HuH-7 (cell line): Measurements from ENCODE around the gene TENT4B.
A peak's percentile ranks its signal among the peaks of the same experiment; 100 is the strongest.

Experiments used
- DNase-seq: peaks from one replicate; pipeline ENCODE4 v3.0.0; 2011; ENCODE audit warnings: low spot score

The TENT4B gene

DNA sequence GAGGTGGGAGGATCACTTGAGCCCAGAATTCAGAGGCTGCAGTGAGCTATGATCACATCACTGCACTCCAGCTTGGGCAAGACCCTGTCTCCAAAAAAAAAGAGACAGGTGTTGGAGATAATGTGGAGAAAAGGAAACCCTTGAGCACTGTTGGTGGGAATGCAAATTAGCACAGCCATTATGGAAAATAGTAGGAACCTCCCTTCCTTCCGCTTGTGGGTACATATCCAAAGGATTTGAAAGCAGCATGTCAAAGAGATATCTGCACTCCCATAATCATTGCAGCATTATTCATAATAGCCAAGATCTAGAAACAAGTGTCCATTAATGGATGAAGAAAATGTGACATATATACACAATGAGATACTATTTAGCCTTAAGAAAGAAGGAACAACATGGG is 103.5 kb downstream of the TENT4B start:
- no peak for DNase-seq

DNA sequence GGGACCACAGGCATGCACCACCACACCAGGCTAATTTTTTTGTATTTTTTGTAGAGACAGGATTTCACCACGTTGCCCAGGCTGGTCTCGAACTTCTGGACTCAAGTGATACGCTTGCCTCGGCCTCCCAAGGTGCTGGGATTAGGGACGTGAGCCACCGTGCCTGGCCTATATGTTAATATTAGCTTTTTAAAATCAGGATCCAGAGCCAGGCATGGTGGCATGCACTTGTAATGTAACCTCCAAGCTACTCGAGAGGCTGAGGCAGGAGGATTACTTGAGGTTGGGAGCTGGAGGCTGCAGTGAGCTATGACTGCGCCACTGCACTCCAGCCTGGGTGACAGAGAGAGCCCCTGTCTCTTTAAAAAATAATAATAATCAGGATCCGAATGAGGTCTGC is 104.8 kb downstream of the TENT4B start:
- no peak for DNase-seq

DNA sequence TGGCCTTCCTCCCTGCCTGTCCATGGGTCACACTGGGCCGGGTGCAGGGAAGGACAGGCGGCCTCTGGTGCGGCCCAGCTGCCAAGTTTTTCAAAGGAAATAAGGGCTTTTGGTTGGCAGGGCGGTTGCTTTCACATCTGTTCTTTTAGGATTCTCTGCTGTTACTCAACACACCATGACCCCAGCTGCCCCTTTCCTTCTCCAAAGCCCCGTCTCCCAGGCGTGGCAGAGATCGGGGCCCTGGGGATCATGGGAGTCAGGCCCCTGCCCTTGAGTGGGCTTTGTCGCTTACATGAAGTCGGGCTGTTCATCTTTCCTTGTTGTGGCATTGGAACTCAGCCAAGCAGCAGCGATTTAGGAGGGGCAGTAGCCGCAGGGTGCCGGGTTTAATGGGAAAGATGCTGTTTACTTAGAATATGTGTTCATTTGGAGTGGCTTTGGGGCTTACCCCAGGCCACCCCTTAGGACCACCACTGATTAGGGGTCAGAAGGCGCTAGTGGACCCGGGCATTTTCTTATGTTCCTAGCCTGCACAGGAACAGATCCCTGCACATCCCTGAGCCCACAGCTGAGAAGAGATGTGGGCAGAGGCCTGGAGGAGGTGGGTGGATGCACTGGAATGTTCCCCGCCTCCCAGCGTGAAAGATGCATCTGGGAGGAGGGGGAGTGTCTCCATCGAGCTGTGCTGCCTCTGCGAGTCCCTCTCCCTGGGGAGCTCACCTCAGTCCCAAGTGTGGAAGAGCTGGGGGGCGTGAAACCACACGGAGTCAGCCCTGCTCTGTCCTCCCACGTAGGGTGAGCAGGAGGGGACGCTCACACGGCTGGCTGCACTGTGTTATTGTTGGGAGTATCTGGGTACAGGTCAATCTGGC is 106.5 kb downstream of the TENT4B start:
- no peak for DNase-seq

GRCh38 chr16:50260206-50261159 is 107.4 kb downstream of the TENT4B start:
- no peak for DNase-seq

DNA sequence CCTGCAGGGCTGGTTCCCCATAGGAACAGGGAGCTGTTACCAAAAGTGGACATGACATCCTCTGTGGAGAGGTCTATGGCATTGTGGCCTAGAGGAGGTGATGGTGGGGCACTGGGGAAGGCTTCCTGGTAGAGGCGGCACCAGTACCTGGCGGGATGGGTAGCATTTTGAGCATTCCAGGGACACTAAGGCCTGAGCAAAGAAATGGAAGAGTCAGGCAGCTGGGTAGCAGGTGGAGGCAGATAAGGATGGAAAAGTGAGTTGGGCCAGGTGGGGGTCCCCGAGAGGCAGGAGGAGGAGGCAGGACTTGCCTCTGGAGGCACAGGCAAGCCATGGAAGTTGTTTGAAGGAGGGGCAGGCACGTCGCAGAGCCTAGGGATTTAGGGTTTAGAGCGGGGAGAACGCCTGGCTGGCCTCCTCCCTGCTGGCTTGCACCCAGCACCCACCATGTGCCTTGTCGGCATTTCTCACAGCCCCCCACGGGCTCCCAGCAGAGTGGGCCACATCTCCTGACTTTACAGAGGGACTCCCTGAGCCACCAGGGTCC is 108.1 kb downstream of the TENT4B start:
- no peak for DNase-seq

GRCh38 chr16:50261707-50262235 is 108.7 kb downstream of the TENT4B start:
- DNase-seq, result no peak

DNA sequence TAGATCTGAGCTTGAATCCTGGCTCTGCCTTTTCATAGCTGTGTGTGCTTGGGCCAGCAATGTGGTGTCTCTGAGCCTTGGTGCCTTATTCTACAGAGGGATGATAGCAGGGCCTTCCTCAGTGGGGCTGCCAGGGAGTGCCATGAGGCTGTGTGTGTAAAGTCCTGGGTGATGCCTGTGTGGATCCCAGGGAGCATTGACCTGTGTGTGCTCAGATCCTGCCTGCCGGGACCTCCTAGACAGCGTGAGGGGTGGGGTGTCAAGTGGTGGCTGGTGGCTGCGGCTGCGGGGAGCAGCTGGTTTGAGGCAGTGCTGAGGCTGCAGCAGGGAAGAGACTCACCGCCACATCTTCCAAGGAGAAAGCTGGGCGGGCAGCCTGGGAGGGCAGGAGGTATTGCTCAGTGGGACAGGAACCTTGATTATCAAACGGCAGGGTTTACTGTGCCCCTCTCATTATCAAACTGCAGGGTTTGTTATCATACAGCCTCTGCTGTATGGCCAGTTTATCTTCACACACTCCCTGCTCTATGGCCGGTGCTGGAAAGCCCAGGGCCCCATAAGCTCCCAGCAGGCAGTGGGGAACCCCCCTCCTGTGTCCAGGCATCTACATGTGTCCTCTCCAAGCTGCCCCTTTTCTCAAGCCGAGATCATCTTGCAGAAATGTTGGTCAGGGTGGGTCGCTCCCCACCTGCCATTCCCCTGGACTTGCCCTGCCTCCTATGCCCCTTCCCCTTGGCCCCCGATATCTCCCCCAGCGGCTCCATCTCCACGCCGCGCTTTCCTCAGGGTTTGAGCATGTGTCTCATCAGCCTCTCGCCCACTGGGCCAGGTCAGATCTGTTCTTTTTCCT is 110.2 kb downstream of the TENT4B start:
- DNase-seq, result no peak

- no peak for DNase-seq
Observed at GRCh38 chr16:50263940-50264929, 111.1 kb downstream of the TENT4B start.

DNA sequence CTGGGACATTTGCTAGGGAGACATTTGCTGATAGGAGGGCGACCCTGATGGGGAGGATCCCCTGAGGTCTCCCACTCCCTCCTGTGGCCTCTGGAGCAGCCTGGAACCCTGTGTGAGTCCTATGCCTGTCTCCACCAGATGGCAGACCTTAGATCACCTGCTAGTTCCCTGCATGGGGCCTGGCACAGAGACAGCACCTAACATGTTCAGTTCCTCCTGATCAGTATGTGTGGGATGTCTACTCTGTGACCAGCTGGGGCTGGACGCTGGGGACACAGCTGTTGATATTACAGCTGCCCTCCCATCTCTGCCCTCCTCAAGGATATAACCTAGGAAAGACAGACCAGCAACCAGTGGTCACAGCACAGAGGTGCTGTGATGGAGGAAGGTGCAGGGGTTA is 112.2 kb downstream of the TENT4B start:
- peak; percentile 41 for DNase-seq

- no peak for DNase-seq
Observed at GRCh38 chr16:50265716-50266336, 112.7 kb downstream of the TENT4B start.

DNA sequence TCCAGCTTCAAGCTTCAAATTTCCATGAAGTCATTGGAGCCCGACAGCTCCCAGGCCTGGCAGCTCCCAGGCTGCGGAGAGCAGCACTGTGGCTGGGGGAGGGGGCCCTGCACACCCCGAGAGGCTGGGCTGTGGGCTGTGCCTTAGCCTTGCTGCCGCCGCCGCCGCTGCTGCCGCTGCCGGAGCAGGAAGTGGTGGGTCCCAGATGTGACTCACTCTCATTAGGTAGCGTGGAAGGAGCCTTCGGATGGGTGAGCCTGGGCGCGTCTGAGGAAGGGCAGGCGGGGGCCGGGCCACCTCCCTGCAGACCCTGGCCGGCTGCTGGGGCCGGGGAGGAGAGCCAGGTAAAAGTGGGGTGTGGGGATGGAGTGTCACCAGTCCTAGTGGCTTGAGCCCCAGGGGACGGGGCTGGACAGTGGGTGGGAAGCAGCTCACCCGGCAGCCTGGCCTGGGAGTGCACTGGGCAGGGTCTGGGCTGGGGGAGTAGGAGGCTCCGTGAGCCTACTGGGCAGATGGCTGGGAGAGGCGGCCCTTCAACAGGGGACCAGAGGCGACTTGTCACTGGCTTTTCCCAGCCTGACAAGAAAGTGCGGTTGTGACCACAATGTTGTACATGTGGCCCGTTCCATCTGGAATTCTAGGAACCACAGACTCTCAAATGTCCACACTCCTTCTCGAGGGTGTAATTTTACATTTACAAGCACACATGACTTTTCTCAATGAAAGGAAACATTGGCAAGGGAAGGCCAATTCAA is 113.4 kb downstream of the TENT4B start, which contains the start of gene ADCY7:
TSS of gene ADCY7 (plus strand) at position 215 of the 755 bp plus-strand sequence. CDS start 21,629 bp downstream, outside the sequence.
- DNase-seq, result no peak

DNA sequence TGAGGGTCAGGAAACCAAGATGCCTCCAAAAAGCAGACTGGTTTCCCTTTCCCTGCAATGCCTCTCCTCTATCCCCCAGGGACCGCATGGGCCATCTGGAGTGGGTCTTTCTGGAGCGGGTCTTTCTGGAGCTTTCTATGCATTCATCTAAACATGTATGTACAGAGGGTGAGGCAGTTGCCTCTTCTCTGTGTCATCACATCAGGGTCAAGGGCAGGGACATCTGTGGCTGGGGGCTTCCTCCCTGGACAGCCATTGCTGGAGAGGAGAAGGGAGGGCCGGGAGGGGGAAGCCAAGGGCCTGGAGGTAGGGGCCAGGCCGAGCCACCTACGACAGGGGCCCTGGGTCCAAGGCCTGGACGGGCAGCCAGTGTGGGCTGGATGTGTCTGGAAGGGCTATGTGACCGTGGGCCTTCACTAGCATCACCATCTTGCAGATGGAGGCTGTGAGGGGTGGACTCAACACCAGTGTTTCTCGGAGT is 114.1 kb downstream of the TENT4B start:
- no peak for DNase-seq

- DNase-seq, result no peak
Observed at GRCh38 chr16:50267651-50268050, 114.5 kb downstream of the TENT4B start.

DNA sequence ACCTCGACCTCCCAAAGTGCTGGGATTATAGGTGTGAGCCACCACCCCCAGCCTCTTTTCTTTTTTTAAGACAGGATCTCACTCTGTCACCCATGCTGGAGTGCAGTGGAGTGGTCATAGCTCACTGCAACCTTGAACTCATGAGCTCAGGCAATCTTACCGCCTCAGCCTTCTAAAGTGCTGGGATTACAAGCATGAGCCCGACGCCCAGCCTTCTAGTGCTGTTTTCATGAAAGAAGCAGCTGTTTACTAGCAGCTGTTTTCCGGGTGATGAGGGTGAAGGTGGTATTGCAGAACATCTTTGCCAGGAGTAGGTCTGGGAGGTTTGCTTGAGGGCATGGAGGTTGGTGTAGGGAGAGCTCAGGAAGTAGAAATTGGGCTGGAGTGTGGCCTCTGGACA is 115.2 kb downstream of the TENT4B start:
- no peak for DNase-seq

DNA sequence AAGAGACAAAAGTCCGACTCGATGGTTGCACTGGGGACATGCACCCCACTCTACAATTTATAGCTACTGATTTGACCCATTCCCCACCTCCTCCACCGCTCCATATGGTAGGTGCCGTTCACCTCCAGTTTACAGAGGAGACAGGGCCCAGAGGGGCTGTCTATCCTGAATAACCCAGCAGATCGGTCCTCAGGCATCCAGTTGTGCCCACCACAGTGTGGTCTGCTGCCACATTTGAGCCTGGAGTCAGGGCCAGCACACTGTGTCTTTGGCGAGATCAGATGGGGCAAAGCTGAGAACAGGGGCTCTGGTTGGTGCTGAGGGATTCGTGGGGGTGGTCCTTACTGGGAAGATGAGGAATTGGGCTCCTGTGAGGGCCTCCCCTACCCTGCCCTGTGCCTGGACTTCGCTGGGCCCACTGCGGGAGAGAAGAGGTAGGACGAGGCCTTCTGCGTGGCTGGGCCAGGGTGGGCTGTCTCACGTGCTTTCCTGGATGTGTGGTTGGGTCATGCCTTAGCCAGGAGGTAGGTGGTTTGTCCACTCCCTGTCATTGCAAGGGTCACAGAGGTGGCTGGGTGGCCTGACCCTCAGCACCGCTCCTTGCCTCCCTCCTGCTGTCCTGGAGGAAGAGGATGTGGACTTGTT is 116.1 kb downstream of the TENT4B start:
- no peak for DNase-seq

- DNase-seq, result no peak
Observed at GRCh38 chr16:50269769-50270509, 116.8 kb downstream of the TENT4B start.

- DNase-seq, result no peak
Observed at GRCh38 chr16:50270510-50271147, 117.5 kb downstream of the TENT4B start.
